Activated CD4-positive, CD25-positive, alpha-beta regulatory T cell treated with anti-CD3 and anti-CD28 coated beads, Interleukin-2, amount 50 U/mL, for 24 hours (primary cell): ENCODE data around the gene WNT2B.
"Not testable (repeated sequence)": the region's sequence is repeated elsewhere in the genome, so short reads cannot be mapped to it uniquely, and the experiment has no call there.

ENCODE experiments used
- ATAC-seq, 2 donors: fragments of 150-1000 bp; cut with Tn5 transposase; one replicate each; pipeline ENCODE4 v1.10.0; 2021; ENCODE audit warnings: mild to moderate bottlenecking in 1 of 2, moderate library complexity in 1 of 2

WNT2B gene

GRCh38 chr1:112508278-112509004 is at the start of gene WNT2B:
WNT2B (plus strand) TSS chr1:112508965; CDS start chr1:112509263, 298 bp downstream.
- peak; percentile 72 to 77 for ATAC-seq

- no peak for ATAC-seq
Observed at GRCh38 chr1:112460615-112461014, 48.1 kb upstream of the WNT2B start.

GRCh38 chr1:112461200-112461871 is 47.4 kb upstream of the WNT2B start:
- no peak for ATAC-seq

- no peak for ATAC-seq
Observed at GRCh38 chr1:112462953-112463279, 45.8 kb upstream of the WNT2B start.

- no peak for ATAC-seq
Observed at GRCh38 chr1:112464501-112464900, 44.3 kb upstream of the WNT2B start.

- ATAC-seq: no peak
Observed at GRCh38 chr1:112465122-112465521, 43.6 kb upstream of the WNT2B start.

- ATAC-seq: peak; percentile 91 to 95
Observed at GRCh38 chr1:112466078-112466660, 42.6 kb upstream of the WNT2B start.

- ATAC-seq: not testable (repeated sequence)
Observed at GRCh38 chr1:112470324-112470723, 38.4 kb upstream of the WNT2B start.

- ATAC-seq: no peak
Observed at GRCh38 chr1:112470966-112471365, 37.8 kb upstream of the WNT2B start.

- no peak for ATAC-seq
Observed at GRCh38 chr1:112472142-112472541, 36.6 kb upstream of the WNT2B start.

- no peak for ATAC-seq
Observed at GRCh38 chr1:112477550-112477949, 31.2 kb upstream of the WNT2B start.

GRCh38 chr1:112478314-112478713 is 30.5 kb upstream of the WNT2B start:
- ATAC-seq: no peak

- ATAC-seq: not testable (repeated sequence)
Observed at GRCh38 chr1:112486063-112486462, 22.7 kb upstream of the WNT2B start.

GRCh38 chr1:112487686-112488085 is 21.1 kb upstream of the WNT2B start:
- ATAC-seq: not testable (repeated sequence)

GRCh38 chr1:112488141-112488540 is 20.6 kb upstream of the WNT2B start:
- no peak for ATAC-seq

- ATAC-seq: no peak
Observed at GRCh38 chr1:112492076-112492475, 16.7 kb upstream of the WNT2B start.

- ATAC-seq: no peak
Observed at GRCh38 chr1:112493351-112493750, 15.4 kb upstream of the WNT2B start.

GRCh38 chr1:112496290-112496689 is 12.5 kb upstream of the WNT2B start:
- ATAC-seq: no peak

- peak; percentile 41 to 50 for ATAC-seq
Observed at GRCh38 chr1:112501810-112502641, 6.7 kb upstream of the WNT2B start.

GRCh38 chr1:112502826-112503225 is 5.9 kb upstream of the WNT2B start:
- ATAC-seq: no peak

- ATAC-seq: no peak
Observed at GRCh38 chr1:112504001-112504660, 4.6 kb upstream of the WNT2B start.

GRCh38 chr1:112504661-112505399 is 3.9 kb upstream of the WNT2B start:
- no peak for ATAC-seq
